Choroid plexus epithelial cell (primary cell): ENCODE results near the gene MSX1.
"Not testable (repeated sequence)": the region's sequence is repeated elsewhere in the genome, so short reads cannot be mapped to it uniquely, and the experiment has no call there.

Source experiments
- DNase-seq: peaks from one replicate; pipeline ENCODE4 v3.0.0-alpha.2; 2010; ENCODE audit warnings: low read depth
- H3K4me3 ChIP-seq: 2 replicates; pipeline ENCODE4 v1.5.1; 2011; ENCODE audit warnings: low read depth, mild to moderate bottlenecking, control low read depth, low read length, moderate library complexity
- TF ChIP-seq, protein P1 (sequence below): conservative IDR thresholded peaks from 2 replicates; pipeline ENCODE4 v1.5.1; 2011; ENCODE audit warnings: low read depth, mild to moderate bottlenecking, control low read depth, inconsistent platforms, low read length, moderate library complexity

The MSX1 gene

DNA sequence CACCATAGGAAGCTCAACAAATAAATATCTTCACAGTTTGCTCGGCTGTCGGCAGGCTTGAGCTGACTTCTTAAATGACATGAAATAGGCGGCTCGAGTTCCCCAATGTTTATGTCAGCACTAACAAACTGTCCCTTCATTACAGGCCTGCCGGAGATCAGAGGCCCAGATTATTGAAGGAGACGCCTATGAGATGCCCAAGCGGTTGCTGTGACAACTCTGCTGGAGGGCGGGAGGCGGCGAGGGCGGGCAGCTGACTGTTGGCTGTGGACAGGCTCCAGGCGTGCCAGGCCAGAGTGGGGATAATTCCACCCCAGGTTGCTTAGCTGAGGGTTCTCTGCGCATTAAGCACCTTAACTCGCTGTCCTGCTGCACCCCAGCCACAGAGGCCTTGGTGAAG is 39.2 kb upstream of the MSX1 start:
- H3K4me3 ChIP-seq: no peak overlapping the region

DNA sequence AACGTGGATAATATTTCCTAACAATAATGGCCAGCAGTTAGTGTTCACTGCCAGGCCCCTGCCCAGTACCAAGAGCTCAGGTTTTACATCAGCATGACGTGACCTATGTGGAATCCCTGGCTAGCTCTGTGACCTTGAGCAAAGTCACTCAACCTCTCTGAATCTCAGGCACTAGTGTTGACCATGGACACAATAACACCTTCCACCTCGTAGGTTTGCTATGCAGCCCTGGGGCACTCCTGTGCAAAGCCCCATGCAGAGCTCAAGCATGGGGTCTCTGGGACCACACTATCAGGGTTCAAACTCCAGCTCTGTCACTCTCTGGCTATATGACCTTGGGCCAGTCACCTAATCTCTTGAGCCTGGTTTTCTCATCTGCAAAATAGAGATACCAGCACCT is 38.7 kb upstream of the MSX1 start:
- no peak for DNase-seq
- TF ChIP-seq, protein P1, sequence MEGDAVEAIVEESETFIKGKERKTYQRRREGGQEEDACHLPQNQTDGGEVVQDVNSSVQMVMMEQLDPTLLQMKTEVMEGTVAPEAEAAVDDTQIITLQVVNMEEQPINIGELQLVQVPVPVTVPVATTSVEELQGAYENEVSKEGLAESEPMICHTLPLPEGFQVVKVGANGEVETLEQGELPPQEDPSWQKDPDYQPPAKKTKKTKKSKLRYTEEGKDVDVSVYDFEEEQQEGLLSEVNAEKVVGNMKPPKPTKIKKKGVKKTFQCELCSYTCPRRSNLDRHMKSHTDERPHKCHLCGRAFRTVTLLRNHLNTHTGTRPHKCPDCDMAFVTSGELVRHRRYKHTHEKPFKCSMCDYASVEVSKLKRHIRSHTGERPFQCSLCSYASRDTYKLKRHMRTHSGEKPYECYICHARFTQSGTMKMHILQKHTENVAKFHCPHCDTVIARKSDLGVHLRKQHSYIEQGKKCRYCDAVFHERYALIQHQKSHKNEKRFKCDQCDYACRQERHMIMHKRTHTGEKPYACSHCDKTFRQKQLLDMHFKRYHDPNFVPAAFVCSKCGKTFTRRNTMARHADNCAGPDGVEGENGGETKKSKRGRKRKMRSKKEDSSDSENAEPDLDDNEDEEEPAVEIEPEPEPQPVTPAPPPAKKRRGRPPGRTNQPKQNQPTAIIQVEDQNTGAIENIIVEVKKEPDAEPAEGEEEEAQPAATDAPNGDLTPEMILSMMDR: no peak
- no peak overlapping the region for H3K4me3 ChIP-seq

More for the DNA sequence above, 39.2 kb upstream of the MSX1 start:
- no peak for DNase-seq
- TF ChIP-seq, protein P1: no peak

DNA sequence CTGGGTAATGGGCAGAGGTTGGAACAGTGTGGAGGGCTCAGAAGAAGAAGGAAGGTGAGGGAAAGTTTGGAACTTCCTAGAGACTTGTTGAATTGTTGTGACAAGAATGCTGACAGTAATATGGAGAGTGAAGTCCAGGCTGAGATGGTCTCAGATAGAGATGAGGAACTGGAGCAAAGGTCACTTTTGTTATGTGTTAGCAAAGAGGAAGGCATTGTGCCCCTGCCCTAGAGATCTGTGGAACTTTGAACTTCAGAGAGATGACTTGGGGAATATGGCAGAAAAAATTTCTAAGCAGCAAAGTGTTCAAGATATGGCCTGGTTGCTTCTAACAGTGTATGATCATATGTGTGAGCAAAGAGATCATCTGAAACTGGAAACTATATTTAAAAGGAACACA is 37.9 kb upstream of the MSX1 start:
- no peak overlapping the region for H3K4me3 ChIP-seq
- TF ChIP-seq, protein P1: no peak
- DNase-seq: no peak

DNA sequence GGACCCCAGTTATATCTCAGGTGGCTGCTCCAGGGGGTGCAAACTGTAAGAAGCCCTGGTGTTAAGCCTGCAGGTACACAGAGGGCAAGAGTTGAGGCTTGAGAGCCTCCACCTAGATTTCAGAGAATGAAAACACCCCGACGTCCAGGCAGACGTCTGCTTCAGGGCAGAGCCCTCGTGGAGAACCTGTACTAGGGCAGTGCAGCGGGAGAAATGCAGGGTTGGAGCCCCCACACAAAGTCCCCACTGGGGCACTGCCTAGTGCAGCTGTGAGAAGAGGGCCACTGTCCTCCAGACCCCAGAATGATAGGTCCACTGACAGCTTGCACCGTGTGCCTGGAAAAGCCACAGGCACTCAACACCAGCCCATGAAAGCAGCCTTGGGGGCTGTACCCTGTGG is 37.2 kb upstream of the MSX1 start:
- not testable (repeated sequence) for H3K4me3 ChIP-seq, DNase-seq

DNA sequence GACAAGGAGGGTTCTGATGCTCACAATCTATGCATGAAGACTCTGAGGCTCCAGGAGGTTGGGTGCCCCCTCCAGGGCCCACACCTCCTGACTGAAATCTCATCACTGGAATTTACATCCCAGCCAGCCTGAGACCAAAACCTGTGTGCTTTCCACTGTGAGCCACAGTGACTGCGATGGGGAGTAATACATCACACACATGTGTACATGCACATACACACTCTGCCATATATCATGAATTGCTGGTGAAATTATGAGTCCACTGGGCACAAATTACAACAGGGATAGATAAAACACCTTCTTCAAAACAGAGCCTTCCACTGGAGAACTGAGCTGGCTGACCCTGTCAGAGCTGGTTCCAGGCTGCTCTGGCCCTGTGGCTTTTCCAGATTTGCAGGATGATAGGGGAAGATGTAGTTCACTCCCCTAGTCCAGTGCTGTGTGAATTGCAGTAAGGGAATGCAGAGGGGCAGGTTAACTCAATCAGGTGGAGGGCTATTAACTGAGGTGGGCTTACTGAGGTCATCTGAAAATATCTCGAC is 35.8 kb upstream of the MSX1 start:
- TF ChIP-seq, protein P1: no peak
- no peak overlapping the region for H3K4me3 ChIP-seq
- DNase-seq: no peak

DNA sequence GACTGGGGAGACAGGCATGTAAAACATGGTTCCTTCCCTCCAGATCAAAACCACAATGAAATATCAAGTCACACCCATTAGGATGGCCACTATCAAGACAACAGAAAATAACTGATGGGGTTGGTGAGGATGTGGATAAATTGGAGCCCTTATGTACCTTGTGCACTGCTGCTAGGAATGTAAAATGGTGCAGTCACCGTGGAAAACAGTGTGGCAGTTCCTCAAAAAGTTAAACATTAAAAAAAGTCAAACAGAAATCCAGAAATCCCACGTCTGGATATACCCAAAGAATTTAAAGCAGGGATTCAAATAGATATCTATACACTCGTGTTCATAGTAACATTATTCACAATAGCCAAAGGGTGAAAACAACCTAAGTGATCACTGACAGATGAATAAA is 35.2 kb upstream of the MSX1 start:
- DNase-seq: no peak
- H3K4me3 ChIP-seq: no peak overlapping the region
- TF ChIP-seq, protein P1: no peak

DNA sequence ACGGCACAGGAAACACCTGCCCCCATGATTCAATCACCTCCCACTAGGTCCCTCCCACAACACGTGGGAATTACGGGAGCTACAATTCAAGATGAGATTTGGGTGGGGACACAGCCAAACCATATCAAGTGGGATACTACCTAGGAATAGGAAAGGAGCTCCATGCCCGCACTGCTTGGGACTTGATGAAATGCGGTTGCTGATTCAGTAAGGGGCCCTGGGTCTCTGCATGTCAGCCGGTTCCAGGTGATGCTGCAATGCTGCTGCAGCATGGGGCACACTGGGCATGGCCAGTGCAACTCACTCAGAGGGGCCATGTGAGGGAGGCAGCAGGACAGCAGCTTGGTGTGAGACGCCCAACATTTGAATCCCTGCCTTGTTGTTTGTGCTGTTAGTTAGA is 34.0 kb upstream of the MSX1 start:
- no peak for DNase-seq
- no peak overlapping the region for H3K4me3 ChIP-seq
- TF ChIP-seq, protein P1: no peak
